HCT116 (cell line): ENCODE results near the gene DIAPH3. TPM values are rescaled to one million over a fixed set of nuclear protein-coding genes. Genes with fewer than 3 reads are reported as not detected.

ENCODE experiments used
- ATAC-seq: fragments of 200-7000 bp; cut with Tn5 transposase; 2 replicates; pipeline ENCODE4 v1.9.1; 2020; ENCODE audit warnings: mild to moderate bottlenecking, moderate library complexity
- BruUV-seq: library from RNA; stranded (reverse); fragments of 400-500 nt; replicated peaks from 2 replicates; lab custom pipeline; 2021; lab: Mats Ljungman, UMichigan
- CTCF ChIA-PET: fragments of 300-600 bp; sonication (Branson Sonifier 250); formaldehyde crosslinking; loops from one replicate; lab custom pipeline; 2021; ENCODE audit warnings: antibody characterized with exemption; lab: Charles Lee
- POLR2A ChIA-PET: fragments of 300-600, 350-600 bp; sonication (Branson Sonifier 250); formaldehyde crosslinking; loops from one replicate; lab custom pipeline; 2021; ENCODE audit warnings: antibody characterized with exemption; lab: Charles Lee
- RAD21 ChIA-PET, 2 experiments: fragments of 300-600 bp; sonication (Branson Sonifier 250); formaldehyde crosslinking; loops; one replicate each; lab custom pipeline; 2023; ENCODE audit warnings: low total read pairs in 2 of 2; ENCODE audit not compliant: uncharacterized antibody in 2 of 2, unreplicated experiment in 2 of 2, low non-redundant PET in 1 of 2; lab: Charles Lee
- DNase-seq: peaks from one replicate; pipeline ENCODE4 v3.0.0-alpha.2; 2010; ENCODE audit warnings: low read depth, low spot score
- H2AFZ ChIP-seq: fragments of 200-600 bp; shearing (Covaris generic), sonication (generic); 2 replicates; pipeline ENCODE4 v1.6.1; 2017; ENCODE audit warnings: low read depth, mixed run types, mixed read lengths, antibody characterized with exemption, low read length; ENCODE audit not compliant: poor library complexity, severe bottlenecking
- H3K27ac ChIP-seq: 2 replicates; pipeline ENCODE4 v1.5.1; 2012; ENCODE audit warnings: low read depth, low read length
- H3K27me3 ChIP-seq: fragments of 200-600 bp; sonication (generic); 2 replicates; pipeline ENCODE4 v1.6.1; 2016; ENCODE audit warnings: mixed run types, low read length, mixed read lengths; ENCODE audit not compliant: insufficient read depth
- H3K36me3 ChIP-seq, 2 experiments: fragments of 200-500 bp in 1 of 2; fragments of 200-600 bp in 1 of 2; sonication (Bioruptor generic) in 1 of 2; sonication (generic) in 1 of 2; 2 replicates each; pipeline versions ENCODE4 v1.5.1 to v1.6.1; 2014 to 2016; ENCODE audit warnings: low read length in 2 of 2, inconsistent platforms in 1 of 2, mixed read lengths in 1 of 2, mixed run types in 1 of 2; ENCODE audit not compliant: insufficient read depth in 2 of 2, control insufficient read depth in 1 of 2
- H3K4me1 ChIP-seq, 2 experiments: fragments of 200-600 bp in 1 of 2; sonication (generic) in 1 of 2; 2 replicates each; pipeline versions ENCODE4 v1.5.1 to v1.6.1; 2012 to 2017; ENCODE audit warnings: low read length in 2 of 2, inconsistent platforms in 1 of 2, mild to moderate bottlenecking in 1 of 2, mixed read lengths in 1 of 2, mixed run types in 1 of 2, moderate library complexity in 1 of 2; ENCODE audit not compliant: insufficient read depth in 2 of 2, control insufficient read depth in 1 of 2
- H3K4me2 ChIP-seq: fragments of 200-600 bp; sonication (generic); 2 replicates; pipeline ENCODE4 v1.6.1; 2017; ENCODE audit warnings: mixed run types, low read length, mixed read lengths
- H3K4me3 ChIP-seq, 2 experiments: fragments of 200-600 bp in 1 of 2; sonication (generic) in 1 of 2; replicated peaks in 1 of 2; 2 replicates each; pipeline ENCODE4 v1.5.1; 2011 to 2016; ENCODE audit warnings: low read length in 2 of 2, control low read depth in 1 of 2, low read depth in 1 of 2, mild to moderate bottlenecking in 1 of 2, mixed read lengths in 1 of 2, mixed run types in 1 of 2
- H3K79me2 ChIP-seq: fragments of 200-600 bp; sonication (generic); 2 replicates; pipeline ENCODE4 v1.6.1; 2017; ENCODE audit warnings: mild to moderate bottlenecking, mixed run types, low read length, moderate library complexity, mixed read lengths; ENCODE audit not compliant: insufficient read depth
- H3K9ac ChIP-seq: fragments of 200-600 bp; sonication (generic); 2 replicates; pipeline ENCODE4 v1.6.1; 2016; ENCODE audit warnings: low read length, mixed read lengths
- H3K9me2 ChIP-seq: fragments of 200-600 bp; sonication (generic), shearing (Covaris generic); 2 replicates; pipeline ENCODE4 v1.6.1; 2017; ENCODE audit warnings: mixed run types, mild to moderate bottlenecking, moderate library complexity; ENCODE audit not compliant: insufficient read depth
- H3K9me3 ChIP-seq, 2 experiments: fragments of 200-500 bp in 1 of 2; fragments of 200-600 bp in 1 of 2; sonication (Bioruptor generic) in 1 of 2; sonication (generic) in 1 of 2; 2 replicates each; pipeline ENCODE4 v1.6.1; 2014 to 2017; ENCODE audit warnings: low read length in 2 of 2, mixed read lengths in 2 of 2, inconsistent platforms in 1 of 2, low read depth in 1 of 2, mild to moderate bottlenecking in 1 of 2, mixed run types in 1 of 2, moderate library complexity in 1 of 2; ENCODE audit not compliant: control insufficient read depth in 1 of 2, insufficient read depth in 1 of 2
- H4K20me1 ChIP-seq: fragments of 200-600 bp; sonication (generic), shearing (Covaris generic); 2 replicates; pipeline ENCODE4 v1.6.1; 2017; ENCODE audit warnings: mixed run types, mild to moderate bottlenecking, moderate library complexity; ENCODE audit not compliant: insufficient read depth
- EGR1 ChIP-seq: IDR thresholded peaks from 2 replicates; pipeline ENCODE4 v1.6.1; 2012; ENCODE audit warnings: low read depth
- ELF1 ChIP-seq: IDR thresholded peaks from 2 replicates; pipeline ENCODE4 v1.6.1; 2012; ENCODE audit warnings: low read depth, borderline replicate concordance
- EZH2 ChIP-seq: fragments of 200-600 bp; sonication (generic); IDR thresholded peaks from 2 replicates; pipeline ENCODE4 v1.6.1; 2017; ENCODE audit warnings: antibody characterized with exemption, mixed run types
- EZH2phosphoT487 ChIP-seq: fragments of 200-600 bp; IDR thresholded peaks from 2 replicates; pipeline ENCODE4 v1.6.1; 2018; ENCODE audit warnings: antibody characterized with exemption, borderline replicate concordance
- JUND ChIP-seq: IDR thresholded peaks from 2 replicates; pipeline ENCODE4 v1.6.1; 2012
- POLR2A ChIP-seq: IDR thresholded peaks from 2 replicates; pipeline ENCODE4 v1.7.0; 2011; ENCODE audit warnings: borderline replicate concordance; ENCODE audit not compliant: insufficient read depth, insufficient read length; ENCODE audit errors: extremely low read depth
- POLR2AphosphoS5 ChIP-seq: IDR thresholded peaks from 2 replicates; pipeline ENCODE4 v1.6.1; 2011; ENCODE audit warnings: mild to moderate bottlenecking, low read depth, low read length, moderate library complexity
- RAD21 ChIP-seq: IDR thresholded peaks from 2 replicates; pipeline ENCODE4 v1.6.1; 2012; ENCODE audit warnings: low read depth, mild to moderate bottlenecking
- SIN3A ChIP-seq: IDR thresholded peaks from 2 replicates; pipeline ENCODE4 v1.6.1; 2012; ENCODE audit warnings: low read depth
- SP1 ChIP-seq: IDR thresholded peaks from 2 replicates; pipeline ENCODE4 v1.6.1; 2012; ENCODE audit warnings: low read depth
- ZBTB33 ChIP-seq: IDR thresholded peaks from 2 replicates; pipeline ENCODE4 v1.6.1; 2011; ENCODE audit warnings: mild to moderate bottlenecking, low read length, moderate library complexity; ENCODE audit not compliant: insufficient replicate concordance; ENCODE audit errors: extremely low read depth
- ZFX ChIP-seq: fragments of 450-650 bp; IDR thresholded peaks from 2 replicates; pipeline ENCODE4 v1.6.1; 2017
- ZNF274 ChIP-seq: fragments of 200-500 bp; sonication (Bioruptor generic); IDR thresholded peaks from 2 replicates; pipeline ENCODE4 v1.6.1; 2014; ENCODE audit warnings: mild to moderate bottlenecking, low read depth, low read length, inconsistent platforms
- intact Hi-C: fragments of 100-400 bp; cut with micrococcal nuclease; formaldehyde crosslinking; loops from 2 replicates; pipeline ENCODE4 v1.10.0; 2022
- total RNA-seq: library from RNA; stranded (reverse); gene quantifications from one replicate; pipeline ENCODE4 v1.2.1, GENCODE V29; 2021; ENCODE audit not compliant: unreplicated experiment
- TF ChIP-seq, protein P1 (sequence below), 3 experiments: fragments of 200-600 bp in 1 of 3; sonication (generic) in 1 of 3; IDR thresholded peaks in 2 of 3; conservative IDR thresholded peaks in 1 of 3; 2 replicates each; pipeline ENCODE4 v1.5.1; 2012 to 2017; ENCODE audit warnings: low read depth in 2 of 3, low read length in 2 of 3, antibody characterized with exemption in 1 of 3, borderline replicate concordance in 1 of 3, control low read depth in 1 of 3, mild to moderate bottlenecking in 1 of 3, mixed read lengths in 1 of 3, mixed run types in 1 of 3, moderate library complexity in 1 of 3; ENCODE audit not compliant: insufficient read depth in 1 of 3

DIAPH3 gene
- total RNA-seq, 1 experiment from 2014 or later = 22.8 TPM

DNA sequence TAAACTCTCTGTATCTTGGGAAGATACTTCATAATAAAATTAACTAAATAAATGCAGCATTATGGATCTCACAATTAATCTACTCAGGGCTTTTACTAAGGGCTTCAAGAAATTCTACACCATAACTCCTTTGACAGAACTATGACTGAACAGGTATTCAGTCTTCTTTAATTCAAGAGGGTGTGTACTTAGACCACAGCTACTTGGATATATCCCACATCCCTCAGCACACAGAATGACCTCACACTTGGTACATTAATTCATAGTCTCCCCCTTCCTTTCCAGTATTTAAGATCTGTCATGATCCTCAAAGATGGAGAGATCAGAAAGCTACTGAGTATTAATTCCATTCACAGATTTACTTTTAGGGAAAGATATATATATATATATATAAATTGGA, 11.6 kb downstream of the DIAPH3 start:
- no TSS peak for BruUV-seq
- no peak overlapping the region for H3K27ac ChIP-seq
- ATAC-seq (no peak), DNase-seq (no peak)
- RAD21 ChIA-PET = no interaction called here
- no peak overlapping the region for H2AFZ ChIP-seq
- H3K36me3 ChIP-seq = no peaks in the 10 kb centered on the region
- TF ChIP-seq POLR2A (no peak), EZH2 (no peak), POLR2AphosphoS5 (no peak), ZFX (no peak), EZH2phosphoT487 (no peak), ELF1 (no peak), SP1 (no peak), ZBTB33 (no peak), ZNF274 (no peak), EGR1 (no peak), RAD21 (no peak), JUND (no peak), SIN3A (no peak)
- TF ChIP-seq, protein P1, sequence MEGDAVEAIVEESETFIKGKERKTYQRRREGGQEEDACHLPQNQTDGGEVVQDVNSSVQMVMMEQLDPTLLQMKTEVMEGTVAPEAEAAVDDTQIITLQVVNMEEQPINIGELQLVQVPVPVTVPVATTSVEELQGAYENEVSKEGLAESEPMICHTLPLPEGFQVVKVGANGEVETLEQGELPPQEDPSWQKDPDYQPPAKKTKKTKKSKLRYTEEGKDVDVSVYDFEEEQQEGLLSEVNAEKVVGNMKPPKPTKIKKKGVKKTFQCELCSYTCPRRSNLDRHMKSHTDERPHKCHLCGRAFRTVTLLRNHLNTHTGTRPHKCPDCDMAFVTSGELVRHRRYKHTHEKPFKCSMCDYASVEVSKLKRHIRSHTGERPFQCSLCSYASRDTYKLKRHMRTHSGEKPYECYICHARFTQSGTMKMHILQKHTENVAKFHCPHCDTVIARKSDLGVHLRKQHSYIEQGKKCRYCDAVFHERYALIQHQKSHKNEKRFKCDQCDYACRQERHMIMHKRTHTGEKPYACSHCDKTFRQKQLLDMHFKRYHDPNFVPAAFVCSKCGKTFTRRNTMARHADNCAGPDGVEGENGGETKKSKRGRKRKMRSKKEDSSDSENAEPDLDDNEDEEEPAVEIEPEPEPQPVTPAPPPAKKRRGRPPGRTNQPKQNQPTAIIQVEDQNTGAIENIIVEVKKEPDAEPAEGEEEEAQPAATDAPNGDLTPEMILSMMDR (IDR thresholded peaks at IDR 0.05 in 2 of 3, conservative IDR thresholded peaks at IDR 0.05 in 1 of 3; ENCODE audit: borderline replicate concordance in 1 of 3, insufficient read depth in 1 of 3, low read depth in 2 of 3, low read length in 2 of 3) = no peak
- no peaks in the 10 kb centered on the region for H3K9me3 ChIP-seq
- POLR2A ChIA-PET = no interaction called here
- 0 out of 2 replicates have a peak, but pooled peaks cover 5% of the 10 kb centered on the region for H4K20me1 ChIP-seq
- H3K79me2 ChIP-seq = peaks cover 89% of the 10 kb centered on the region
- H3K4me1 ChIP-seq = no peaks in the 10 kb centered on the region
- H3K27me3 ChIP-seq = no peaks in the 10 kb centered on the region
- intact Hi-C loops = no loop called here
- H3K4me3 ChIP-seq = no peak overlapping the region
- no peak overlapping the region for H3K4me2 ChIP-seq
- no peaks in the 10 kb centered on the region for H3K9me2 ChIP-seq
- CTCF ChIA-PET = no interaction called here
- H3K9ac ChIP-seq = no peak overlapping the region
